DMS79 treated with DMSO at 0.1 percent for 48 hours (cell line): ENCODE results near the gene PSMB3.
A peak's percentile ranks its signal among the peaks of the same experiment; 100 is the strongest.

ENCODE experiments used
- DNase-seq: peaks from one replicate; lab custom pipeline; 2025; lab: John Stamatoyannopoulos, UW

PSMB3 gene

DNA sequence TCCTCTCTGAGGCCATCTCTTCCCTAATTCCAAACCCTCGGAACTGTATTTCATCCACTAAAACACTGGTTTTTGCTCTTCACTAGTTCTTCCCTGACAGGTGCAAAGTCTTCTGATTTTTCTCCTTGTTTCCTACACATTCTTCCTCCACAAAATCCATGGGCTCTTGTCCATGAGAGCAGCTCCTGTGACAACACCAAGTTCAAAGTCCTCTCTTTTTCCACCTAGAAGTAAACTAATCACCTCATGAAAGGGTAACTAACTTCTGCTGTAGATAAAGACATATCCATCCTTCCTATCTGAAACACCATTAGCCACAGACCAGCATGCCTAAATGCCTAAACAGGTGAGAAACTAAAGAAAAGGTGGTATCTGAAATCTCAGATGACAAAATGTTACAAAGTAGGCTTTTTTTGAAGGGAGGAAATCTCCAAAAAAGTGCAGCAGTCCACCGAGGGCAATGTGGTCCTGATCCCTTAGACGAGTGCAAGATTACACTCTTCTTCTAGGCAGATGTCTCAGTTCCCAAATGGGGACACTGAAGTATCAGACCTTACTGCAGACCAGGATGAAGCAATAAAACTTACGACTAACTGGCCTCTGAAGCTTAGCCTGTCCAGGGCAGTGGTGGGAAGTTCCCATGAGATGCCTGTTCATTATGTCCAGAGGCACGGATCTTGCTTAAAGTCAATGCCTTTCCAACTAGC, 44.1 kb downstream of the PSMB3 start:
- DNase-seq = no peak

GRCh38 chr17:38797158-38797490, 44.6 kb downstream of the PSMB3 start:
- no peak for DNase-seq

DNA sequence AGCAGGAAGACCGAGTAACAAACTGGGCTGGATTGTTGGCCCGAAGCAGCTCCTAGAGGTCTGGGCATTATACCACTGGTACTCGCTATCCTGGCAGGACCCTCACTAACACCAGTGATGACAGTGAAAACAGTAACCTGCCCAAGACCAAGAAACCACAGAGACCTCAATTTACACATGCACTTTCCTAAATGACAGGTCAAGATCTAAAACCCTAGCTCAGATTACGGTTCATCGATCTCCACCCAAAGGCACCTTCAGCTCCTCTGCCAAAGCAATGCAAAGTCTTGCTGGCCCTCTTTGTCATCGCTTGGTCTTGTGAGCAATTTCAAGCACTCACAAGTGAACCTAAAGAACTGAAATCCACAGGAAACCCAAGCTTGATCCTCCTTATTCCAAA, 45.3 kb downstream of the PSMB3 start:
- no peak for DNase-seq

- DNase-seq = peak; percentile 62
Observed at GRCh38 chr17:38798614-38799500, 46.3 kb downstream of the PSMB3 start.

- DNase-seq = peak; percentile 98
Observed at GRCh38 chr17:38799501-38800236, 47.1 kb downstream of the PSMB3 start, which contains the start of gene PIP4K2B. TSS of gene PIP4K2B (minus strand) at chr17:38799556. CDS start at chr17:38799424, 132 bp downstream.

GRCh38 chr17:38800237-38800760, 47.8 kb downstream of the PSMB3 start:
- peak; percentile 44 for DNase-seq

- DNase-seq = no peak
Observed at GRCh38 chr17:38809828-38810227, 57.3 kb downstream of the PSMB3 start.
